Liver (tissue), 9 donors: ENCODE measurements around the gene CDRT15. TPM values are rescaled to one million over a fixed set of nuclear protein-coding genes. Genes with fewer than 3 reads are reported as not detected.

Experiments
- DNase-seq: peaks from one replicate; pipeline ENCODE4 v3.0.0-alpha.2; 2017; ENCODE audit warnings: low spot score
- H3K27ac ChIP-seq, 2 donors: one replicate each; pipeline ENCODE4 v1.7.0; 2013; ENCODE audit warnings: inconsistent platforms in 2 of 2, low read length in 2 of 2, control low read depth in 1 of 2, low read depth in 1 of 2, mild to moderate bottlenecking in 1 of 2
- H3K27me3 ChIP-seq, 4 donors: one replicate each; pipeline versions ENCODE4 v1.6.1 to v1.7.0; 2013; ENCODE audit warnings: low read length in 3 of 4, inconsistent platforms in 1 of 4, mild to moderate bottlenecking in 1 of 4, moderate library complexity in 1 of 4; ENCODE audit not compliant: control insufficient read depth in 4 of 4, insufficient read depth in 4 of 4
- H3K36me3 ChIP-seq, 4 donors: one replicate each; pipeline versions ENCODE4 v1.6.1 to v1.7.0; 2013; ENCODE audit warnings: low read length in 3 of 4, mild to moderate bottlenecking in 3 of 4, low read depth in 1 of 4, moderate library complexity in 1 of 4; ENCODE audit not compliant: control insufficient read depth in 4 of 4, insufficient read depth in 3 of 4
- H3K4me1 ChIP-seq, 4 donors: one replicate each; pipeline versions ENCODE4 v1.6.1 to v1.7.0; 2013; ENCODE audit warnings: low read length in 3 of 4, mild to moderate bottlenecking in 3 of 4, moderate library complexity in 1 of 4; ENCODE audit not compliant: control insufficient read depth in 4 of 4, insufficient read depth in 4 of 4
- H3K4me3 ChIP-seq, 3 donors: one replicate each; pipeline versions ENCODE4 v1.6.1 to v1.7.0; 2013; ENCODE audit warnings: low read length in 3 of 3, control low read depth in 1 of 3, low read depth in 1 of 3, mild to moderate bottlenecking in 1 of 3
- H3K9ac ChIP-seq, 2 donors: one replicate each; pipeline ENCODE4 v1.7.0; 2013; ENCODE audit warnings: low read length in 2 of 2, mild to moderate bottlenecking in 2 of 2, moderate library complexity in 2 of 2, control low read depth in 1 of 2, low read depth in 1 of 2
- H3K9me3 ChIP-seq, 4 donors: one replicate each; pipeline versions ENCODE4 v1.6.1 to v1.7.0; 2013; ENCODE audit warnings: low read length in 3 of 4; ENCODE audit not compliant: control insufficient read depth in 4 of 4
- EGR1 ChIP-seq, 2 donors: IDR thresholded peaks; 2 replicates each; pipeline ENCODE4 v1.6.1; 2016 to 2018; ENCODE audit warnings: antibody characterized with exemption in 2 of 2, low read depth in 2 of 2
- FOXA2 ChIP-seq: IDR thresholded peaks from 2 replicates; pipeline ENCODE4 v1.6.1; 2016; ENCODE audit warnings: antibody characterized with exemption
- HNF4G ChIP-seq: IDR thresholded peaks from 2 replicates; pipeline ENCODE4 v1.6.1; 2016; ENCODE audit warnings: antibody characterized with exemption
- NR2F2 ChIP-seq: IDR thresholded peaks from 2 replicates; pipeline ENCODE4 v1.6.1; 2016; ENCODE audit warnings: antibody characterized with exemption
- RAD21 ChIP-seq, 2 donors: IDR thresholded peaks; 2 replicates each; pipeline ENCODE4 v1.6.1; 2016; ENCODE audit warnings: antibody characterized with exemption in 2 of 2, mild to moderate bottlenecking in 2 of 2
- RXRA ChIP-seq, 2 donors: IDR thresholded peaks; 2 replicates each; pipeline ENCODE4 v1.6.1; 2017 to 2018; ENCODE audit warnings: antibody characterized with exemption in 2 of 2, mild to moderate bottlenecking in 1 of 2
- WGBS: extraction: QIAGEN DNeasy Blood & Tissue Kit; methylation state at CpG from one replicate; pipeline ENCODE4 v1.1.7; 2013; 5-methylcytosine and 5-hydroxymethylcytosine counted together
- polyA plus RNA-seq, 2 donors: library from polyadenylated mRNA; stranded (reverse) in 1 of 2; unstranded in 1 of 2; fragments of 200-250 nt in 1 of 2; fragments of >200 nt in 1 of 2; fragmentation: Nextera tagmentation in 1 of 2; extraction: Ambion mirVana in 1 of 2; gene quantifications; one replicate each; pipeline versions ENCODE4 v1.2.1 to v1.2.3, GENCODE V29; 2013 to 2015
- total RNA-seq, 2 donors: library from RNA; depleted of rRNA; stranded (reverse); fragments of >200 nt; gene quantifications; one replicate each; pipeline ENCODE4 v1.2.3, GENCODE V29; 2014
- TF ChIP-seq, protein P1 (sequence below): IDR thresholded peaks from 2 replicates; pipeline ENCODE4 v1.6.1; 2016; ENCODE audit warnings: antibody characterized with exemption, mild to moderate bottlenecking
- TF ChIP-seq, protein P2 (sequence below): fragments of 150-350 bp; IDR thresholded peaks from 2 replicates; pipeline ENCODE4 v1.5.1; 2017; ENCODE audit warnings: improper control_type of control experiment, low read depth, low read length; ENCODE audit not compliant: missing input control
- TF ChIP-seq, protein P3 (sequence below): IDR thresholded peaks from 2 replicates; pipeline ENCODE4 v1.6.1; 2016; ENCODE audit warnings: antibody characterized with exemption
- donor health status: healthy.
- donor health status: healthy.
- donor health status: healthy.
- donor health status: healthy.
- donor health status: healthy.

The CDRT15 gene
- total and polyA plus RNA-seq, 4 donors = 0.40 TPM; not detected in 3

DNA sequence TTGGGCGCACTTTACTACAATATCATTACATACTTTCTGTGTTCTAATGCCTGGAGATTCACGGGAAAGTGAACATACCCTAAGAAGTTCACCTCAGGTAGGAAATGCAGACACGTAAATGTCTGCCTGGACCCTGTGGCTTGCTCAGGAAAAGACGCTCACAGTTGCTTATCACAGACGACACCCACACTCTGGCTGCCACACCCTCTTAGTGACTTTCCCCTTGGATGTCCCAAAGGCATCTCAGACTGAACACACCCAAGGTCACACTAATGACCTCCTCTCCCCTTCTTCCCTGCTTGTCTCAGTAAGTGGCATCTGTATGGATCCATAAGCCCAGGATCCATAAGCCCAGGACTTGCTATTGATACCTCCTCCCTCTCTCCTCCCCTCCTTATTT, 32.6 kb downstream of the CDRT15 start:
- DNase-seq = peak; percentile 47
- no peaks in the 10 kb centered on the region for H3K27me3 ChIP-seq
- no peak overlapping the region for H3K4me3 ChIP-seq
- no peaks in the 10 kb centered on the region for H3K9me3 ChIP-seq
- no peak for TF ChIP-seq FOXA2
- TF ChIP-seq, protein P1, sequence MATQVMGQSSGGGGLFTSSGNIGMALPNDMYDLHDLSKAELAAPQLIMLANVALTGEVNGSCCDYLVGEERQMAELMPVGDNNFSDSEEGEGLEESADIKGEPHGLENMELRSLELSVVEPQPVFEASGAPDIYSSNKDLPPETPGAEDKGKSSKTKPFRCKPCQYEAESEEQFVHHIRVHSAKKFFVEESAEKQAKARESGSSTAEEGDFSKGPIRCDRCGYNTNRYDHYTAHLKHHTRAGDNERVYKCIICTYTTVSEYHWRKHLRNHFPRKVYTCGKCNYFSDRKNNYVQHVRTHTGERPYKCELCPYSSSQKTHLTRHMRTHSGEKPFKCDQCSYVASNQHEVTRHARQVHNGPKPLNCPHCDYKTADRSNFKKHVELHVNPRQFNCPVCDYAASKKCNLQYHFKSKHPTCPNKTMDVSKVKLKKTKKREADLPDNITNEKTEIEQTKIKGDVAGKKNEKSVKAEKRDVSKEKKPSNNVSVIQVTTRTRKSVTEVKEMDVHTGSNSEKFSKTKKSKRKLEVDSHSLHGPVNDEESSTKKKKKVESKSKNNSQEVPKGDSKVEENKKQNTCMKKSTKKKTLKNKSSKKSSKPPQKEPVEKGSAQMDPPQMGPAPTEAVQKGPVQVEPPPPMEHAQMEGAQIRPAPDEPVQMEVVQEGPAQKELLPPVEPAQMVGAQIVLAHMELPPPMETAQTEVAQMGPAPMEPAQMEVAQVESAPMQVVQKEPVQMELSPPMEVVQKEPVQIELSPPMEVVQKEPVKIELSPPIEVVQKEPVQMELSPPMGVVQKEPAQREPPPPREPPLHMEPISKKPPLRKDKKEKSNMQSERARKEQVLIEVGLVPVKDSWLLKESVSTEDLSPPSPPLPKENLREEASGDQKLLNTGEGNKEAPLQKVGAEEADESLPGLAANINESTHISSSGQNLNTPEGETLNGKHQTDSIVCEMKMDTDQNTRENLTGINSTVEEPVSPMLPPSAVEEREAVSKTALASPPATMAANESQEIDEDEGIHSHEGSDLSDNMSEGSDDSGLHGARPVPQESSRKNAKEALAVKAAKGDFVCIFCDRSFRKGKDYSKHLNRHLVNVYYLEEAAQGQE = no peak
- TF ChIP-seq NR2F2 = no peak
- peaks cover 2 to 15% (median 9%) of the 10 kb centered on the region in 4 donors for H3K4me1 ChIP-seq
- WGBS = 77% methylated on average over 5 of the region's 5 CpGs
- peaks cover 0 to 3% (median 1%) of the 10 kb centered on the region in 4 donors for H3K36me3 ChIP-seq
- H3K27ac ChIP-seq = no peak overlapping the region
- H3K9ac ChIP-seq = no peak overlapping the region

DNA sequence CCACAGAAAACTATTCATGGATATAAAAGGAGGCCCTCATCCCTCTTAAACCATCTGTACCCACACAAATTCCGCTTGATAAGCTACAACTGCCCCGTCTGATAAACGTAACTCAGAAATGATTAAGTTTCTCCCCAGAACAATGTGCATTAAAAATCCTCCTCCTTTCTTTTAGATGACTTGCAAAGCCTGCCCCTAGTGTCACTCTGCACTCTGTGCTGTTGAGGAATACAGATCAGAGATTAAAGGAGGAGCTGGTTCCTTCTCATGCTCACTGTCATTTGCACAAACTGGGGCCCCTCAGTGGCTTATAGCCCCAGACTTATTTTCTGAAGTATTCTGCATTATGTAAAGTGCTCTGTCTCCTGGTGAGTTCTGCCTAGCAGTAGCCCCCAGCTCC, 33.3 kb downstream of the CDRT15 start:
- TF ChIP-seq, protein P2, sequence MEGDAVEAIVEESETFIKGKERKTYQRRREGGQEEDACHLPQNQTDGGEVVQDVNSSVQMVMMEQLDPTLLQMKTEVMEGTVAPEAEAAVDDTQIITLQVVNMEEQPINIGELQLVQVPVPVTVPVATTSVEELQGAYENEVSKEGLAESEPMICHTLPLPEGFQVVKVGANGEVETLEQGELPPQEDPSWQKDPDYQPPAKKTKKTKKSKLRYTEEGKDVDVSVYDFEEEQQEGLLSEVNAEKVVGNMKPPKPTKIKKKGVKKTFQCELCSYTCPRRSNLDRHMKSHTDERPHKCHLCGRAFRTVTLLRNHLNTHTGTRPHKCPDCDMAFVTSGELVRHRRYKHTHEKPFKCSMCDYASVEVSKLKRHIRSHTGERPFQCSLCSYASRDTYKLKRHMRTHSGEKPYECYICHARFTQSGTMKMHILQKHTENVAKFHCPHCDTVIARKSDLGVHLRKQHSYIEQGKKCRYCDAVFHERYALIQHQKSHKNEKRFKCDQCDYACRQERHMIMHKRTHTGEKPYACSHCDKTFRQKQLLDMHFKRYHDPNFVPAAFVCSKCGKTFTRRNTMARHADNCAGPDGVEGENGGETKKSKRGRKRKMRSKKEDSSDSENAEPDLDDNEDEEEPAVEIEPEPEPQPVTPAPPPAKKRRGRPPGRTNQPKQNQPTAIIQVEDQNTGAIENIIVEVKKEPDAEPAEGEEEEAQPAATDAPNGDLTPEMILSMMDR = peak; percentile 6
- peak in 1 of 2 donors; percentile 8 for TF ChIP-seq RAD21 (IDR thresholded peaks at IDR 0.05)
- TF ChIP-seq EGR1 (IDR thresholded peaks at IDR 0.05; ENCODE audit: low read depth in 2 of 2) = no peak
- TF ChIP-seq RXRA (IDR thresholded peaks at IDR 0.05) = no peak
- Histone ChIP-seq H3K27me3 (no peaks in the 10 kb centered on the region), H3K9ac (no peak overlapping the region), H3K27ac (no peak overlapping the region), H3K4me3 (no peak overlapping the region), H3K9me3 (no peaks in the 10 kb centered on the region), H3K36me3 (peaks cover 0 to 2% (median under 1%) of the 10 kb centered on the region in 4 donors), H3K4me1 (peaks cover 2 to 13% (median 7%) of the 10 kb centered on the region in 4 donors)
- DNase-seq = no peak
- WGBS = 94% methylated on average over 3 of the region's 3 CpGs

DNA sequence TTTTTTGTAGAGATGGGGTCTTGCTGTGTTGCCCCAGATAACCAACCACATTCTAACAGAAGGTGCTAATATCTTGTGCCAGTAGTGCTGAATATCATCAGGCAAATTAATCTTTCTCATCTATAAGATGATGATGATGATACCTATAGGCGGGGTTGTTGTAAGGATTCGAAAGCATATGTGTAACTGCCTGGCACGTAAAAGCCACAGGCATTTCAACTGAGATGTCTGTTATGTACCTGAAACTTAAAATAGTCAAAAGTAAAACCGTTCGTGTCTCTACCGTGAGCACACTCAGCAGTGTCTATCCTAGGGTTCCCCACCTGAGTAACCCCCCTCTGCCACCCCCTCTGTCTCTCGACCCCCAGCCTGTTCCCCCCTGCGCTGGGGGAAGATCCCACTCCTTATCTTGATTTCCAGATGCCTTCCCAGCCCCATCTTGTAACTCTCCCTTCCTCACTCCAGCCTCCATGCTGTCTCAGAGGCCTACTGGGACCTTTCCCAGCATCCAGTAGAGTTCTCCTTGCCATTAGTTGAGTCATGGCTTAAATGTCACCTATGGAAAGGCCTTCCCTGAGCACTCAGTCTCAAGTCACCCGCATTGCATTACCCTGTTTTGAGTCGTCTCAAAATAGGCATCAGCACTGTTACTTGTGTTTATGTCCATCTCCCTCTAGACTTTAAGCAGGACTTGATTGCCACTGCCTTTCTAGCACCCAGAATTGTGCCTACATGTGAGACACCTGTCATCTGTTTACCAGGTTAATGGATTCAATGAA, 34.1 kb downstream of the CDRT15 start:
- 95% methylated on average over 10 of the region's 10 CpGs for WGBS
- H3K4me1 ChIP-seq = peaks cover 2 to 13% (median 7%) of the 10 kb centered on the region in 4 donors

More for the DNA sequence above, 34.1 kb downstream of the CDRT15 start:
- no peaks in the 10 kb centered on the region for H3K27me3 ChIP-seq
- H3K36me3 ChIP-seq = peaks cover 0 to 3% (median 0%) of the 10 kb centered on the region in 4 donors
- no peaks in the 10 kb centered on the region for H3K9me3 ChIP-seq
- TF ChIP-seq FOXA2 = no peak
- no peak for TF ChIP-seq HNF4G
- TF ChIP-seq, protein P3, sequence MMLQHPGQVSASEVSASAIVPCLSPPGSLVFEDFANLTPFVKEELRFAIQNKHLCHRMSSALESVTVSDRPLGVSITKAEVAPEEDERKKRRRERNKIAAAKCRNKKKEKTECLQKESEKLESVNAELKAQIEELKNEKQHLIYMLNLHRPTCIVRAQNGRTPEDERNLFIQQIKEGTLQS = no peak
- DNase-seq = no peak
- no peak overlapping the region for H3K4me3 ChIP-seq
- no peak overlapping the region for H3K9ac ChIP-seq
- H3K27ac ChIP-seq = no peak overlapping the region
